Endothelial cell of umbilical vein (primary cell): Measurements from ENCODE around the gene VASH2. TPM values are rescaled to one million over a fixed set of nuclear protein-coding genes. Genes with fewer than 3 reads are reported as not detected.

Experiments used
- BruUV-seq: library from RNA; stranded (reverse); fragments of 400-500 nt; replicated peaks from 2 replicates; lab custom pipeline; 2021; lab: Mats Ljungman, UMichigan
- CTCF ChIA-PET: fragments of 300-600, 350-600 bp; sonication (Branson Sonifier 250); formaldehyde crosslinking; loops from one replicate; lab custom pipeline; 2021; ENCODE audit warnings: antibody characterized with exemption, inconsistent platforms; lab: Charles Lee
- POLR2A ChIA-PET: fragments of 300-600, 350-600 bp; sonication (Branson Sonifier 250); formaldehyde crosslinking; loops from one replicate; lab custom pipeline; 2021; ENCODE audit warnings: antibody characterized with exemption, inconsistent platforms; lab: Charles Lee
- DNase-seq: peaks from one replicate; pipeline ENCODE4 v3.0.0-alpha.2; 2011; ENCODE audit warnings: low read depth, low spot score
- FAIRE-seq: peaks from 2 replicates; lab custom pipeline; 2011; peaks lifted over from hg19 to GRCh38; lab: Jason Lieb, UNC
- H2AFZ ChIP-seq: 2 replicates; pipeline ENCODE4 v1.6.0; 2012; ENCODE audit warnings: low read depth, low read length, control low read depth, inconsistent platforms
- H3K27ac ChIP-seq: 2 replicates; pipeline ENCODE4 v1.5.1; 2011; ENCODE audit warnings: low read depth, mild to moderate bottlenecking, control low read depth, low read length, moderate library complexity; ENCODE audit not compliant: insufficient read depth
- H3K27me3 ChIP-seq, 2 experiments: 2 replicates each; pipeline versions ENCODE4 v1.6.0 to v1.6.1; 2011; ENCODE audit warnings: low read length in 2 of 2, mixed read lengths in 1 of 2; ENCODE audit not compliant: control insufficient read depth in 2 of 2, insufficient read depth in 2 of 2
- H3K36me3 ChIP-seq, 2 experiments: 2 replicates in 1 of 2; 3 replicates in 1 of 2; pipeline ENCODE4 v1.5.1; 2011; ENCODE audit warnings: low read length in 2 of 2, mild to moderate bottlenecking in 1 of 2, moderate library complexity in 1 of 2; ENCODE audit not compliant: control insufficient read depth in 2 of 2, insufficient read depth in 2 of 2; ENCODE audit errors: extremely low read depth in 1 of 2
- H3K4me1 ChIP-seq: 3 replicates; pipeline ENCODE4 v1.5.1; 2011; ENCODE audit warnings: mild to moderate bottlenecking, low read length; ENCODE audit not compliant: control insufficient read depth, insufficient read depth; ENCODE audit errors: extremely low read depth
- H3K4me2 ChIP-seq: 2 replicates; pipeline ENCODE4 v1.6.1; 2011; ENCODE audit warnings: low read length, control low read depth, mixed read lengths; ENCODE audit not compliant: insufficient read depth
- H3K4me3 ChIP-seq, 3 experiments: fragments of 200-600 bp in 1 of 3; sonication (generic), shearing (Covaris generic) in 1 of 3; replicated peaks in 1 of 3; 2 replicates each; pipeline ENCODE4 v1.5.1; 2011 to 2016; ENCODE audit warnings: control low read depth in 3 of 3, low read length in 3 of 3, mild to moderate bottlenecking in 2 of 3, inconsistent platforms in 1 of 3, low read depth in 1 of 3, moderate library complexity in 1 of 3; ENCODE audit not compliant: insufficient read depth in 1 of 3
- H3K79me2 ChIP-seq: 2 replicates; pipeline ENCODE4 v1.6.0; 2012; ENCODE audit warnings: low read length, inconsistent platforms; ENCODE audit not compliant: control insufficient read depth, insufficient read depth
- H3K9ac ChIP-seq: replicated peaks from 2 replicates; pipeline ENCODE3; 2011; ENCODE audit warnings: low read length, control low read depth; ENCODE audit not compliant: insufficient read depth; ENCODE audit errors: extremely low read depth
- H3K9me1 ChIP-seq: replicated peaks from 3 replicates; pipeline ENCODE4 v1.6.0; 2011; ENCODE audit warnings: mild to moderate bottlenecking, low read length; ENCODE audit not compliant: control insufficient read depth, insufficient read depth; ENCODE audit errors: extremely low read depth
- H3K9me3 ChIP-seq: replicated peaks from 2 replicates; pipeline ENCODE4 v1.5.1; 2012; ENCODE audit warnings: low read length, inconsistent platforms; ENCODE audit not compliant: control insufficient read depth, insufficient read depth
- H4K20me1 ChIP-seq: replicated peaks from 2 replicates; pipeline ENCODE3; 2011; ENCODE audit warnings: mild to moderate bottlenecking, low read length; ENCODE audit not compliant: control insufficient read depth, insufficient read depth; ENCODE audit errors: extremely low read depth
- CTCF ChIP-seq, 2 donors: IDR thresholded peaks; 1 replicate in 1 of 2; 2 replicates in 1 of 2; pipeline ENCODE4 v1.5.1; 2011; ENCODE audit warnings: low read length in 2 of 2, mild to moderate bottlenecking in 2 of 2, moderate library complexity in 2 of 2, control low read depth in 1 of 2, inconsistent platforms in 1 of 2, low read depth in 1 of 2; ENCODE audit not compliant: insufficient read depth in 1 of 2; ENCODE audit errors: extremely low read depth in 1 of 2
- EZH2 ChIP-seq: IDR thresholded peaks from 2 replicates; pipeline ENCODE4 v1.6.1; 2012; ENCODE audit warnings: borderline replicate concordance, low read depth, mild to moderate bottlenecking, moderate library complexity, low read length, inconsistent platforms; ENCODE audit not compliant: severe bottlenecking
- FOS ChIP-seq: IDR thresholded peaks from 2 replicates; pipeline ENCODE4 v1.6.1; 2011; ENCODE audit warnings: mild to moderate bottlenecking, low read length, moderate library complexity, borderline replicate concordance; ENCODE audit not compliant: insufficient read depth
- GATA2 ChIP-seq: IDR thresholded peaks from 2 replicates; pipeline ENCODE4 v1.7.0; 2011; ENCODE audit warnings: low read depth, mild to moderate bottlenecking, moderate library complexity, mixed read lengths, low read length; ENCODE audit not compliant: insufficient read length, insufficient read depth
- JUN ChIP-seq: IDR thresholded peaks from 2 replicates; pipeline ENCODE4 v1.6.1; 2011; ENCODE audit warnings: borderline replicate concordance, low read depth; ENCODE audit not compliant: insufficient read length, insufficient read depth
- MAX ChIP-seq: IDR thresholded peaks from 2 replicates; pipeline ENCODE4 v1.6.1; 2011; ENCODE audit not compliant: insufficient read depth, insufficient read length
- MYC ChIP-seq: IDR thresholded peaks from one replicate; pipeline ENCODE4 v1.6.1; 2011; ENCODE audit warnings: mild to moderate bottlenecking, low read depth, low read length
- POLR2A ChIP-seq: IDR thresholded peaks from 2 replicates; pipeline ENCODE4 v1.6.1; 2012; ENCODE audit warnings: low read depth, mild to moderate bottlenecking, control low read depth, low read length
- POLR2AphosphoS5 ChIP-seq: IDR thresholded peaks from 2 replicates; pipeline ENCODE4 v1.6.1; 2012; ENCODE audit warnings: low read depth, mild to moderate bottlenecking, control low read depth, low read length, moderate library complexity; ENCODE audit not compliant: insufficient read depth
- dilution Hi-C: fragments of 300-500 bp; cut with MboI; formaldehyde crosslinking; loops from one replicate; pipeline ENCODE4 v1.15.0; 2019; ENCODE audit warnings: low sequenced_read_pairs; ENCODE audit not compliant: extremely low pct_ligation_motif_present
- intact Hi-C: fragments of 100-400 bp; cut with micrococcal nuclease; formaldehyde crosslinking; loops from one replicate; pipeline ENCODE4 v1.10.0; 2022
- polyA plus RNA-seq, 4 experiments: library from polyadenylated mRNA; depleted of rRNA in 3 of 4; stranded (reverse) in 3 of 4; unstranded in 1 of 4; fragments of >200 nt; gene quantifications; 2 replicates each; pipeline versions ENCODE4 v1.2.1 to v1.2.3, GENCODE V29; 2011 to 2012; ENCODE audit warnings: missing spikeins in 1 of 4
- total RNA-seq: library from RNA; stranded (reverse); gene quantifications from 2 replicates; pipeline ENCODE4 v1.2.3, GENCODE V29; 2021

The VASH2 gene
- total and polyA plus RNA-seq, 2 donors (not counting 3 experiments of a cell fraction or from before 2014, with no cell fraction given): 0.70 to 2.9 TPM

- Histone ChIP-seq H3K9me1 (no peaks in the 10 kb centered on the region), H2AFZ (no peak overlapping the region), H3K9me3 (no peaks in the 10 kb centered on the region), H3K4me2 (no peak overlapping the region), H3K27me3 (no peaks in the 10 kb centered on the region), H3K27ac (no peak overlapping the region), H3K36me3 (no peaks in the 10 kb centered on the region), H3K9ac (no peak overlapping the region), H4K20me1 (no peaks in the 10 kb centered on the region), H3K4me1 (no peaks in the 10 kb centered on the region), H3K4me3 (no peak overlapping the region), H3K79me2 (no peaks in the 10 kb centered on the region)
- ChIA-PET CTCF (interaction anchor here (1.4 kb wide), 1 partner anchor 38 kb away, joined by 3 read pairs; no protein-coding TSS in a partner anchor), POLR2A (no interaction called here)
- no TSS peak for BruUV-seq
- intact Hi-C loops (no loop called here), dilution Hi-C loops (no loop called here)
- TF ChIP-seq JUN (no peak), EZH2 (no peak), CTCF (IDR thresholded peaks at IDR 0.05; ENCODE audit: extremely low read depth in 1 of 2, insufficient read depth in 1 of 2, low read depth in 1 of 2, low read length in 2 of 2) (no peak), MYC (no peak), POLR2A (no peak), MAX (no peak), FOS (no peak), GATA2 (no peak), POLR2AphosphoS5 (no peak)
- no peak for DNase-seq
- FAIRE-seq: no peak
These were observed 33.1 kb downstream of the VASH2 start for GRCh38 chr1:212983482-212983881.
